Measurements from ENCODE around the gene SMARCA4.

Gene SMARCA4

DNA sequence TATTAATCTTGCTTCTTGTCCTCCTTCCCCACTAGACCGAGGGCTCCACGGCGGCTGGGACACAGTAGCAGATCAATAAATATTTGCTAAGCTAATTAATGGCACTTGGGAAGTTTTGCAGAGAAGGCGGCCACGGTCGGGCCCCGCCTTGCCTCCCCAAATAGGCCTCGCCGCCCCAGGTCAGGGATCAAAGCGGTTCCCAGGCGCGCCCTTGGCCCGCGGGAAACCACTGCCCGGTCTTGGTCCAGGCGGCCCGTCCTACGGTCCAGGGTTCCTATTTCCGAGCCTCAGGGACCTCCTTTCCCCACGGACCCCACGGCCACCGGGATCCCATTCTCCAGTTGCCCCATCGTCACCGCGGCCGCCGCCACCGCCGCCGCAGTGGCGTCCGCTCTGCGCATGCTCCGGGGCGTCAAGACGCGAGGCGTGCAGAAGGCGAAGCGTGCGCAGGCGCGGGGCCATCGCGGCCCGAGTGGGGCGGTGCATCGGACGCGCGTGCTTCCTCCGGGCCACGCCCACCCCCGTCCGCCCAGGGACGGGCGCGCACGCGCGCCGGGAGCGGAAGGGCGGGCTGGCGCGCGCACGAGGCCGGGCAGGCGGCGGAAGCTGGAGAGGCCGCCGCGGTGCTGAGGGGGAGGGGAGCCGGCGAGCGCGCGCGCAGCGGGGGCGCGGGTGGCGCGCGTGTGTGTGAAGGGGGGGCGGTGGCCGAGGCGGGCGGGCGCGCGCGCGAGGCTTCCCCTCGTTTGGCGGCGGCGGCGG is at the start of gene SMARCA4:
TSS of gene SMARCA4 (plus strand) at position 717 of the 759 bp plus-strand sequence. CDS start 23,122 bp downstream, outside the sequence.
- TF ChIP-seq SUZ12 (IDR thresholded peaks at IDR 0.05) (no peak), SP1 (IDR thresholded peaks at IDR 0.05) (no peak), CTBP1 (IDR thresholded peaks at IDR 0.05; ENCODE audit: borderline replicate concordance) (no peak), ARNT (IDR thresholded peaks at IDR 0.05) (peak; percentile 51; the same call in 1 of the 2 replicates), ELF4 (IDR thresholded peaks at IDR 0.05) (no peak), FOXM1 (IDR thresholded peaks at IDR 0.05; ENCODE audit: borderline replicate concordance) (no peak), BHLHE40 (IDR thresholded peaks at IDR 0.05; ENCODE audit: borderline replicate concordance) (no peak), LEF1 (IDR thresholded peaks at IDR 0.05; ENCODE audit: borderline replicate concordance) (no peak), HDGF (IDR thresholded peaks at IDR 0.05; ENCODE audit: borderline replicate concordance) (no peak), L3MBTL2 (conservative IDR thresholded peaks at IDR 0.05) (peak; percentile 41; the same call in 1 of the 2 replicates)
- DNase-seq (ENCODE audit: extremely low spot score) = peak; percentile 100
- ChIA-PET CTCF (interaction anchor here (1.5 kb wide), 1 partner anchor 18 kb away, joined by 3 read pairs; no protein-coding TSS in a partner anchor), POLR2A (interaction anchor here (0.8 to 1.5 kb wide), 8 partner anchors 8 to 31 kb away, joined by 3 to 4 read pairs (median 4); no protein-coding TSS in a partner anchor)

- CTCF ChIA-PET = no interaction called here
- POLR2A ChIA-PET = no interaction called here
These were observed 49.1 kb upstream of the SMARCA4 start for GRCh38 chr19:10911579-10912363.

GRCh38 chr19:10912619-10913018 is 48.2 kb upstream of the SMARCA4 start:
- ChIA-PET POLR2A (no interaction called here), CTCF (interaction anchor here (0.9 kb wide), 1 partner anchor 24 kb away, joined by 3 read pairs; no protein-coding TSS in a partner anchor)
- DNase-seq (ENCODE audit: extremely low spot score) = no peak
- TF ChIP-seq LEF1 (IDR thresholded peaks at IDR 0.05; ENCODE audit: borderline replicate concordance) = no peak
- TF ChIP-seq SUZ12 (IDR thresholded peaks at IDR 0.05) = no peak
- TF ChIP-seq FOXK2 (IDR thresholded peaks at IDR 0.05) = no peak
- TF ChIP-seq TARDBP (IDR thresholded peaks at IDR 0.05) = no peak
- TF ChIP-seq FOXM1 (IDR thresholded peaks at IDR 0.05; ENCODE audit: borderline replicate concordance) = no peak
- TF ChIP-seq, protein P1, sequence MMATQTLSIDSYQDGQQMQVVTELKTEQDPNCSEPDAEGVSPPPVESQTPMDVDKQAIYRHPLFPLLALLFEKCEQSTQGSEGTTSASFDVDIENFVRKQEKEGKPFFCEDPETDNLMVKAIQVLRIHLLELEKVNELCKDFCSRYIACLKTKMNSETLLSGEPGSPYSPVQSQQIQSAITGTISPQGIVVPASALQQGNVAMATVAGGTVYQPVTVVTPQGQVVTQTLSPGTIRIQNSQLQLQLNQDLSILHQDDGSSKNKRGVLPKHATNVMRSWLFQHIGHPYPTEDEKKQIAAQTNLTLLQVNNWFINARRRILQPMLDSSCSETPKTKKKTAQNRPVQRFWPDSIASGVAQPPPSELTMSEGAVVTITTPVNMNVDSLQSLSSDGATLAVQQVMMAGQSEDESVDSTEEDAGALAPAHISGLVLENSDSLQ (IDR thresholded peaks at IDR 0.05) = no peak
- TF ChIP-seq L3MBTL2 (conservative IDR thresholded peaks at IDR 0.05) = no peak
- TF ChIP-seq HDGF (IDR thresholded peaks at IDR 0.05; ENCODE audit: borderline replicate concordance) = no peak

More at GRCh38 chr19:10911579-10912363, 49.1 kb upstream of the SMARCA4 start:
- no peak for DNase-seq (ENCODE audit: extremely low spot score)
- TF ChIP-seq NFRKB (IDR thresholded peaks at IDR 0.05) (no peak), FOXA1 (IDR thresholded peaks at IDR 0.05) (no peak), ARNT (IDR thresholded peaks at IDR 0.05) (no peak), TARDBP (IDR thresholded peaks at IDR 0.05) (no peak), ELF4 (IDR thresholded peaks at IDR 0.05) (no peak), BHLHE40 (IDR thresholded peaks at IDR 0.05; ENCODE audit: borderline replicate concordance) (no peak), SP1 (IDR thresholded peaks at IDR 0.05) (no peak), HDGF (IDR thresholded peaks at IDR 0.05; ENCODE audit: borderline replicate concordance) (no peak), FOXM1 (IDR thresholded peaks at IDR 0.05; ENCODE audit: borderline replicate concordance) (no peak), SUZ12 (IDR thresholded peaks at IDR 0.05) (no peak), FOXK2 (IDR thresholded peaks at IDR 0.05) (no peak), ZNF384 (IDR thresholded peaks at IDR 0.05) (no peak)
- TF ChIP-seq, protein P1 (IDR thresholded peaks at IDR 0.05) = no peak

DNA sequence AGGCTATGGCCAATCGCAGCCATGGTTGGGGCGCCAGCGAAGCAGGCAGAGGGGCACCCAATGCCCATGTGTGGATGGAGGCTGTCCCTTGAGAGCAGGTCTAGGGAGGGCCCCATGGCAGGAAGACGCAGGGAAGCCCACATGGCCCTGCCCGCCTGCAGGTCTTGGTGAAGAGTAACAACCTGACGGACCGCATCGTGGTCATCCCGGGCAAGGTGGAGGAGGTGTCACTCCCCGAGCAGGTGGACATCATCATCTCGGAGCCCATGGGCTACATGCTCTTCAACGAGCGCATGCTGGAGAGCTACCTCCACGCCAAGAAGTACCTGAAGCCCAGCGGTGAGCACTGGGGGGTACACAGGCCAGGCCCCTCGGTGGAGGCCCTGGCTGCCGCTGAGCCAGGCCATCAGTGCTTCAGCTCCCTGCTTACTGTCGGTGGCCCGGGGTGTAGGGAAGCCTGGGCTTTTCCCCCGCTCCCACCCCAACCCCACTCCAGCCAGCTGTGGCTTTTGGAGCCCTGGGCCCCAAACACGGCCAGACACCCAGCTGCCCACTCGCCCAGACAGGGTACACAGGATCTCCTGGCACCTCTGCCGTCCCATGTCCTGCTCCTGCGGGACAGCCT is 47.0 kb upstream of the SMARCA4 start:
- ChIA-PET POLR2A (no interaction called here), CTCF (no interaction called here)
- no peak for DNase-seq (ENCODE audit: extremely low spot score)
- TF ChIP-seq ELF4 (IDR thresholded peaks at IDR 0.05) (no peak), SUZ12 (IDR thresholded peaks at IDR 0.05) (no peak), BHLHE40 (IDR thresholded peaks at IDR 0.05; ENCODE audit: borderline replicate concordance) (no peak), L3MBTL2 (conservative IDR thresholded peaks at IDR 0.05) (no peak), TARDBP (IDR thresholded peaks at IDR 0.05) (no peak)

GRCh38 chr19:10915130-10916091 is 45.4 kb upstream of the SMARCA4 start:
- ChIA-PET POLR2A (no interaction called here), CTCF (interaction anchor here (1.1 kb wide), 1 partner anchor 51 kb away, joined by 3 read pairs; no protein-coding TSS in a partner anchor)
- TF ChIP-seq SP1 (IDR thresholded peaks at IDR 0.05) (no peak), CTBP1 (IDR thresholded peaks at IDR 0.05; ENCODE audit: borderline replicate concordance) (no peak), FOXK2 (IDR thresholded peaks at IDR 0.05) (no peak), ZNF384 (IDR thresholded peaks at IDR 0.05) (no peak), ELF4 (IDR thresholded peaks at IDR 0.05) (no peak), L3MBTL2 (conservative IDR thresholded peaks at IDR 0.05) (no peak), HDGF (IDR thresholded peaks at IDR 0.05; ENCODE audit: borderline replicate concordance) (no peak), BHLHE40 (IDR thresholded peaks at IDR 0.05; ENCODE audit: borderline replicate concordance) (no peak), ARNT (IDR thresholded peaks at IDR 0.05) (no peak), FOXA1 (IDR thresholded peaks at IDR 0.05) (no peak), TARDBP (IDR thresholded peaks at IDR 0.05) (no peak), SUZ12 (IDR thresholded peaks at IDR 0.05) (no peak), NFRKB (IDR thresholded peaks at IDR 0.05) (no peak)
- TF ChIP-seq, protein P1 (IDR thresholded peaks at IDR 0.05) = no peak
- DNase-seq (ENCODE audit: extremely low spot score) = no peak
